DMS 273 (cell line): ENCODE results near the gene MRPS30.
"Not testable (repeated sequence)": the region's sequence is repeated elsewhere in the genome, so short reads cannot be mapped to it uniquely, and the experiment has no call there.

Source experiments
- DNase-seq: peaks from one replicate; lab custom pipeline; 2025; ENCODE audit not compliant: unreplicated experiment; lab: John Stamatoyannopoulos, UW

Gene MRPS30

DNA sequence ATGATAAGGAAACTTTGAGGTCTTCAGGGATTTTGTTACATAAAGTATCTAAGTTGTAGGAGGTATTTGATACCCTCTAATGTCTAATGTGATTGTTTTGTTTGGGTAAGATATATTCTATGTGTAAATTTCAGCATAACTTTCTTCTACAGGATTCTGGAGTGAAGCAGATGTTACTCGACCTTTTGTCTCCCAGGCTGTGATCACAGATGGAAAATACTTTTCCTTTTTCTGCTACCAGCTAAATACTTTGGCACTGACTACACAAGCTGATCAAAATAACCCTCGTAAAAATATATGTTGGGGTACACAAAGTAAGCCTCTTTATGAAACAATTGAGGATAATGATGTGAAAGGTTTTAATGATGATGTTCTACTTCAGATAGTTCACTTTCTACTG, 6.0 kb downstream of the MRPS30 start:
- no peak for DNase-seq

DNA sequence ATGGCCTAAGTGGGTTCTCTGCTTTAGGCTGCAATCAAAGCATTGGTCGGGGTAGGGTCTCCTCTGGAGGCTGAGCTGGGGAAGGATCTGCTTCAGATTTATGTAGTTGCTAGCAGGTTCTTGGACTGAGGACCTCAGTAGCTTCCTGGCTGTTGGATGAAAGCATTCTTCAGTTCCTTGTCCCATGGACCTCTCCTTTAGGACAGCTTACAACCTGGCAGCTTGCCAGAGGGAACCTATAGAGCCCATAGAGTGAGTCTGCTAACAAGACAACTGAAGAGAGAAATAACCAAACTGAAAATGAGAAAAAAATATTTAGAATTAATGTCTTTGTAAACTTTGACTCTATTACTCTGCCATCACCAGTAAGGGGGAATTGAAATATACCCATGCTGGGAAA, 12.4 kb downstream of the MRPS30 start:
- DNase-seq, result peak; percentile 8

DNA sequence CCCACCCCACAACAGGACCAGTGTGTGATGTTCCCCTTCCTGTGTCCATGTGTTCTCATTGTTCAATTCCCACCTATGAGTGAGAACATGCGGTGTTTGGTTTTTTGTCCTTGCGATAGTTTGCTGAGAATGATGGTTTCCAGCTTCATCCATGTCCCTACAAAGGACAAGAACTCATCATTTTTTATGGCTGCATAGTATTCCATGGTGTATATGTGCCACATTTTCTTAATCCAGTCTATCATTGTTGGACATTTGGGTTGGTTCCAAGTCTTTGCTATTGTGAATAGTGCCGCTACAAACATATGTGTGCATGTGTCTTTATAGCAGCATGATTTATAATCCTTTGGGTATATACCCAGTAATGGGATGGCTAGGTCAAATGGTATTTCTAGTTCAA, 15.9 kb downstream of the MRPS30 start:
- not testable (repeated sequence) for DNase-seq

DNA sequence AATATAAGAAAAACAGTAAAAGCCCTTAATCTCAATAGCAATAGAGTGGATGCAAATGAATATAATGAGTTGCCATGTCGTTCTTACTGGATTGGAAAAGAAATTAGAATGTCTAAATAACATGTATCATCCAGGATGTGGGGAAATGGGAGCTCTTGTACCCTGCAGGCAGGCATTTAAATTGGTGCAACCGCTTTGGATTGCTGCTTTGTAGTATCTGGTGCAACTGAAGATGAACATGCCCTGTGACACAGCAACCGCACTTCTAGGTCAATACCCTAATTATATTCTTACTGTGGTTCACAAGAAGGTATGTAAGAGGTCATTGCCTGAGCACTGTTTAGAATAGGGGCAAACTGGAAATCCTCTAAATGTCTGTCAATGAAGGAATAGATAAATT, 18.9 kb downstream of the MRPS30 start:
- no peak for DNase-seq

DNA sequence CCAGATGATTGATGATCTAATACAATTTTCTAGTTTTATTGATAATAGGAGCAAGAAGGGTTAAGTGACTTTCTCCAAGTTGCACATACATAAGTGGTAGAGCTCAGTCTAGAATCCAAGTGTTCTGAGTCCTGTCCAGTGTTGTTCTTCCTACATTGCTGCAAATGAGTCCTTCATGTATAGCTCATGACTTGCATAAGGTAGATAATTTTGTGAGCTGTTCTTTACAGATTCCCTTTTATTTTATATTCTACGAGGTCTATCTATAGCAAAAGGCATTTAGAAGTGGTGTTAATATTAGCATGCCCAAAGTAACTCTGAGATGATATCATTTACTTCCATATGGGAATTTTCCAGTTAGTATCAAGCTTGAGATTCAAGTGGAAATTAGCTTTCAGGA, 20.0 kb downstream of the MRPS30 start:
- DNase-seq, result no peak

DNA sequence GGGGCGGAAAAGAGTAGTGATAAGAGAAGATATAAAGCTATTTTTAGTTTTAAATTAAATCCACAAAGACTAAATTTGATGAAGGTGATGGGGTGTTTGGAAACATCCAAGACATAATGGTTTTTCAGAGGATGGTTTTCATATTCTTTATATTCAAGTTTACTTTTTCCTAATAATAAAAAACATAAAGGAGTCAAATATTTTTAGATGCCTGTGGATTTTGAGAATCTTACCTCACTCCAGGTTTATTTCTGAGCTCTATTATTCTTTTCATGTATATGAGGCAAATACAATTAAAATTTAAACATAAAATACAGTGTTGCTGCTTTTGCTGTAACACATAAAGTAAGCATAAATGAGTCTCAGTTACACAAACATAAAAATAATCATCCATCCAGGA, 22.2 kb downstream of the MRPS30 start:
- DNase-seq, result no peak

DNA sequence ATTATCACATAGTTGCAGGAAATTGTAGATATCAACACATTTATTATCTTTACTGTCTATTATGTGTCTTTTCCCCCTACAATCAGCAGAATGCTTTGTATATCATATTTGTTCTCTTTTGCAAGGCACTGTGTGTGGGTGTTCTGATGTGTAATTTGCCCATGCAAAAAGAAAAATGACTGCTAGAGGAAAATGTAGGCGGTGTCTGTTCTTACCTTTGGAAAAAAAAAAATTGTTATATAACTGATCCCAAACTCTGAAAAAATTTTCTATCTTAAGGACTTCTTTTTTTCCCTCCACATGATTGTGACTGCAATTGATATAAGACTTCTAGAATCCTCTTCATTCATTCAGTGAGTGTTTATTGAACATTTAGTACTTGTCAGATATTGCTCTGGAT, 24.5 kb downstream of the MRPS30 start:
- no peak for DNase-seq

DNA sequence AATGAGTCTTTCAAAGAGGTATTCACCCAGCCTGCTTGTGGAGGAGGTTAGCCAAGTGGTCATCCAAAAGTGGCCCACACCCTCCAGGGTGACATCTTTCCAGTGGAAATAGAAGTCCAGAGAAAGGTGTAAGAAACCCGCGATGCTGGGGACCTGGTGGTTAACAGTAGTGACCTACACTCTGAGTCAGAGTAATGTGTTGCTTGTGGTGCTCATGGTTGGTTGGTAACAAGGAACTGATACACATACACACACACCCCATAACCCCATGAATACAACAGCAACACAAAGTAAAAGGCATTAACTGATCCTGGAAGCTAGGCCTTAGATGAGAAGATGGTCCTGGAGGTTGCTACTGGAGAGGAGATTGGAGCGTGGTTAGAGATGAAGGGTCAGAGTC, 26.9 kb downstream of the MRPS30 start:
- DNase-seq, result no peak

DNA sequence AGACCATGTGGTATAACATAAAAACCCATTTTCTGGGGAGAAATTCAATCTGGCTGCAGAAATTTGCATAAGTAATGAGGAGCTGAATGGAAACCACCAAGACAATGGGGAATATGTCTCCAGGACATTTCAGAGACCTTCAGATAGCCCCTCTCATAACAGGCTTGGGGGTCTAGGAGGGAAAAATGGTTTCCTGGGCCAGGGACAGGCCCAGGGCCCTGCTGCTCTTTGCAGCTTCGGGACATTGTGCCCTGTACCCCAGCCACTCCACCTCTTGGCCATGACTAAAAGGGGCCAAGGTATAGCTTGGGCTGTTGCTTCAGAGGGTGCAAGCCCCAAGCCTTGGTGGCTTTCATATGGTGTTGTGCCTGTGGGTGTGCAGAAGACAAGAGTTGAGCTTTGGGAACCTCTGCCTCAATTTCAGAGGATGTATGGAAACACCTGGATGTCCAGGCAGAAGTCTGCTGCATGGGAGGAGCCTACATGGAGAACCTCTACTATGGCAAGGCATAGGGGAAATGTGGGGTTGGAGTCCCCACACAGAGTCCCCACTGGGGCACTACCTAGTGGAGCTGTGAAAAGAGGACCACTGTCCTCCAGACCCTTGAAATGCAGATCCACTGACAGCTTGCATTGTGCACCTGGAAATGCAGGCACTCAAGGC, 30.4 kb downstream of the MRPS30 start:
- no peak for DNase-seq

DNA sequence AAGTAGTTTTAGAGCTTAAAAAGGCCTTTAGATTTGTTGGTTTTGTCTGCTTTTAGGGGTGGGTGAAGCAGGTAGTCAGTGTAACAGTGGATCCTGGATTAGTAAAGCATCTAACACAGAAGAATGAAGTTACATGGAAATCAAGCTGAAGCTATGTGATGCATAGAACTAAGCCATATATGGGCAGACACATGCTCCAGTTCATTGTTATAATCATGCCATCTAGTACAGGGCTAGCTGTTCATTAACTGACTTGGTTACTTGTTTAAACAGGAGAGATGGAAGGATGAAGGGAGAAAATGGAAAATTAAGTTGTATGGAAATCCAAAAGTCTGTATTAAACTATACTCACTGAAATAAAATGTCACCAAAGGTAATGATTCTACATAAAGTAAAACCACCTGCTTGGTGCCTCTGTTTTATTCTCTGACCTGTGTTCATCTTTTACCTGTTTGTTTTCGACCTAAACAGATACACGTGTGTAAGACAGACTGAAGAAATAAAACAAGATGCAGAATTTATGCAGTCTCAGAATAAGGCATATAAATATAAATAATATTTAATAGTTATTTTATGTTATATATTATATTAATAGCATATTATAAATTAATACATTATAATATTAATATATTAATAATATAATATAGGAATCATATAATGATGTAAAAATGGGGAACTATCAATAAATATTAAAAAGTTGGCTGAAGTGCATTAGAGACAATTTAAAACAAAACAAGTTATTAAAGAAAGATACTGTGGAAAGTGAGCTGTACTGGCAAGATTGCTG, 33.9 kb downstream of the MRPS30 start:
- DNase-seq, result no peak

DNA sequence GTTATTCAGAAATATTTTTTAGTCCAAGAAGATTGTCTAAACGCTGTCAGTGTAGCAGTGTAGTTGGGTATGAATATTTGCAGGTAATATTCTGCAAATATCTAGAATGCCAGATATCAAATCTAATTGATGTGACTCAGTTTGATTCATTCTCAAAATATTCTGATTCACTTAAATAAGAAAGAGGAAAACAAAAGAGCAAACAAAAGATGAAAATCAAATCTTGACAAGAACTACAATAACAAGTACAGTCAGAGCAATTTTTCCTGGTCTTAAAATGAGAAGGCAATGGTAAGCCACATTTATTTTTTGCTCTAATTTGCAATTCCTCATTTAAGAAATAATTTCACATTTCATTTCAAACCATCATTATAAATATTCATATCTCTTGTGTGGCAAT, 36.0 kb downstream of the MRPS30 start:
- no peak for DNase-seq

DNA sequence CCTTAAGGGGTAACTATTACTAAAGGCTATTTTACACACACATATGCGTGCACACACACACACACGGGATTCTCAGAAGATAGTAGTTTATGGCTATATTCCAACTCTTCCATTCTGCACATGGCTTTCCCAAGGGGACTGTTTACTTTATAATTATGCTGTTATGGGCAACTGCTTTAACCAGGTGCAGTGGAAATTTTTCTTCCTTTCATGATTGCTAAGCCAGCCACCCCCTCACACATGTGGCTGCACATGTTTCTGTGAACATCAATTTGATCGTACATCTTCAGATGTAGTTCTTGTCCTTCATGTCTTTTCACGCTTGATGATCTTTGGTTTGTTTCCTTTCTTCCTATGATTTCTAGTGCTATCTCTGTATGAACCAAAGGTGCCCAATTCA, 37.0 kb downstream of the MRPS30 start:
- DNase-seq, result peak; percentile 12

DNA sequence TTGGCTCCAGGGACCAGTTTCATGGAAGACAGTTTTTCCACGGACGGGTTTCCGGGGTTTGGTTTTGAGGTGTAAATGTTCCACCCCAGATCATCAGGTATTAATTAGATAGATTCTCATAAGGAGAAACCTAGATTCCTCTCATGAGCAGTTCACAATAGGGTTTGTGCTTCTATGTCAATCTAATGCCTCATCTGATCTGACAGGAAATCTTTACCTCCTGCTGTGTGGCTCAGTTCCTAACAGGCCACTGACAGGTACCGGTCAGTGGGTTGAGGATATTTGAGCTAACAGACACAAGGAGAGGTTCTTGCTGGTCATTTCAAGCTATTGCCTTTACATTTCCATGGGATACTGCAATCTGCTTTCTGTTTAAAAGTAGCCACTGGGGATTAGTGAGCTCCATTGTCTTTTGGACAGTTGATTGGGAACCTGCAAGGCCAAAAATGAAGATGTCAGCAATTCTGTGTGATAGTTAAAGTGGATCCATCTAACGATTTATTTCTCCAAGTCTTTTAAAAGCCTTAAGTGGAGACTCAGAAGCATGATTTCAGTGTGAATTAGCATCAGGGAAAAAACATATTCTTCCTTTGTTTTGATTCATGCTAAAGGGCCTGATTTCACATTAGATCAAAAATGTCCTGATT, 38.6 kb downstream of the MRPS30 start:
- DNase-seq, result no peak

DNA sequence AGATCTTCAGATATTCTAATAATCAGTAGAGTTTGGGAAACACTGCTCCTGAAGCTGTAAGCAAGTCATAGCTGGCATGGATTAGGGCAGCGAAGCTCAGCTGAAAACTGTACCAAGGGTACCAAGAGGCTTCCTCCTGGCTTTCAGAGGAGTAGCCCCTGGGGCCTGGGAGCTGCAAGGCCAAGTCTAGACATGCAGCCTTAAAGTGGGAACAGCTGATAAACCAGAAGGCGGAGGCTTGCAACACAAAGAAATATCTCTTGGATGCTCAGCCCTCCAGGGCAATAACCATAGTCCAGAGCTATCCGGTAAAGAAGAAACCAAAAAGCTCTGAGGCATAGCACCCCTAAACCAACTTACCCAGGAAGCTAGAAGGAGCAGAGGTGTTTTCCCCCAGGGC, 51.5 kb downstream of the MRPS30 start:
- no peak for DNase-seq

DNA sequence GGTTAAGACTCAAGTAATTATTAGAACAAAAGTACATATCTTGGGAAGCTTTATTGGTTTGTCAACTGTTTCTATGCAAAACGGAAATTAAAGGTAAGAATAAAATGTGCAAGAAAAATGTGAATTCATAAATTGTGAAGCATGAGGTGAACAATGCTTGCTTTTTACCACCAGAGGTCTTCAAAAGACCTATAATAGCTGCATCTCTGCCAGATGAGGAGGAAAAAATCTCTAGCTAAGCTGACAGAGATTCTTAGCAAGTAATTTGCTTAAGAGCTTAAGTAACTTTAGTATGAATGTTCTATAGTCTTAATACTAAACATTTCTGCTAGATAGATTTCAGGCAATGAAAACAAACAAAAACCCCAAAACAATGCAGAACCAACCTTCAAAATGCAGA, 54.1 kb downstream of the MRPS30 start:
- DNase-seq, result peak; percentile 9
